Mucosa of descending colon (tissue), 3 donors: ENCODE measurements around the gene ENGASE. TPM values are rescaled to one million over a fixed set of nuclear protein-coding genes. Genes with fewer than 3 reads are reported as not detected.

Experiments
- ATAC-seq: fragments of 200-7000 bp; cut with Tn5 transposase; one replicate; pipeline ENCODE4 v1.9.1; 2020; ENCODE audit warnings: mild to moderate bottlenecking, moderate library complexity
- DNase-seq, 3 donors: peaks; one replicate each; pipeline ENCODE4 v3.0.0-alpha.2; 2020
- H3K36me3 ChIP-seq: fragments of 200-600 bp; one replicate; pipeline ENCODE4 v1.8.0; 2021; ENCODE audit warnings: low read depth, mild to moderate bottlenecking
- H3K4me1 ChIP-seq: fragments of 200-600 bp; one replicate; pipeline ENCODE4 v1.8.0; 2021; ENCODE audit warnings: low read depth, mild to moderate bottlenecking
- H3K4me3 ChIP-seq: fragments of 200-600 bp; one replicate; pipeline ENCODE4 v1.8.0; 2021; ENCODE audit warnings: mild to moderate bottlenecking
- H3K9me3 ChIP-seq: fragments of 200-600 bp; one replicate; pipeline ENCODE4 v1.8.0; 2021; ENCODE audit warnings: mild to moderate bottlenecking
- CTCF ChIP-seq: fragments of 200-600 bp; IDR thresholded peaks from one replicate; pipeline ENCODE4 v1.8.0; 2022; ENCODE audit warnings: antibody characterized with exemption, mild to moderate bottlenecking
- intact Hi-C, 2 donors: fragments of 100-400 bp; cut with DNase I in 1 of 2; cut with micrococcal nuclease in 1 of 2; formaldehyde crosslinking; loops; one replicate each; pipeline versions ENCODE4 v1.11.0 to v1.11.1; 2022; cut with DNase I, micrococcal nuclease
- total RNA-seq, 3 donors: library from RNA; stranded (reverse); fragmentation: NEBNext Ultra II Directional in 2 of 3; extraction: Animal tissue kit (Norgen Biotek cat#: 25700) in 2 of 3; gene quantifications; one replicate each; pipeline versions ENCODE4 v1.2.1 to v1.2.4, GENCODE V29; 2021 to 2023
- donor health status: DM: no; HTN: no; CAD: no; lungs with moderate emphysema.
- donor health status: DM: no; HTN: no; CAD: no.
- donor health status: DM: no; HTN: yes; CAD: no.

The ENGASE gene
- total RNA-seq, 3 donors from 2014 or later: 89.6 to 160 (median 97.4) TPM

DNA sequence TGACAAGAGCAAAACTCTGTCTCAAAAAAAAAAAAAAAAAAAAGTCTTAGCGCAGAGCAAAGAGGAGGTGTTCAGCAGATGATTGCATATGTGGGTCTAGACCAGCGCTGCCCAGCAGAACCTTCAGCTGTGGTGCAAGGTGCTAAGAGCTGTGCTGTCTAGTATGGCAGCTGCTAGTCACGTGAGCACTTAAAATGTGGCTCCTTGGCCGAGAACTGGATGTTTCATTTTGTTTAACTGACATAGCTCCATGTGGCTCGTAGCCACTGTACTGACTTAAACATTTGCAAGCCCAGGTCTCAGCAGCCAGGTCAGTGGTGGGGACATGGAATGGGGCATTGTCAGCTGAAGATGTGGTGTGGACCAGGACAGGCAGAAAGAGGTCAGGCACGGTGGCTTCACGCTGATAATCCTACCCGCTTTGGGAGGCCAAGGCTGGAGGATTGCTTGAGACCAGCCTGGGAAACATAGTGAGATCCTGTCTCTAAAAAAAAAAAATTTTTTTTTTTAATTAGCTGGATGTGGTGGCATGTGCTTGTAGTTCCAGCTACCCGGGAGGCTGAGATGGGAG lies 41.5 kb upstream of the ENGASE start:
- Histone ChIP-seq H3K4me1 (peaks cover 6% of the 10 kb centered on the region), H3K4me3 (no peak overlapping the region), H3K9me3 (no peaks in the 10 kb centered on the region), H3K36me3 (no peaks in the 10 kb centered on the region)
- TF ChIP-seq CTCF: no peak
- DNase-seq (no peak), ATAC-seq (no peak)
- intact Hi-C loops: no loop called here

DNA sequence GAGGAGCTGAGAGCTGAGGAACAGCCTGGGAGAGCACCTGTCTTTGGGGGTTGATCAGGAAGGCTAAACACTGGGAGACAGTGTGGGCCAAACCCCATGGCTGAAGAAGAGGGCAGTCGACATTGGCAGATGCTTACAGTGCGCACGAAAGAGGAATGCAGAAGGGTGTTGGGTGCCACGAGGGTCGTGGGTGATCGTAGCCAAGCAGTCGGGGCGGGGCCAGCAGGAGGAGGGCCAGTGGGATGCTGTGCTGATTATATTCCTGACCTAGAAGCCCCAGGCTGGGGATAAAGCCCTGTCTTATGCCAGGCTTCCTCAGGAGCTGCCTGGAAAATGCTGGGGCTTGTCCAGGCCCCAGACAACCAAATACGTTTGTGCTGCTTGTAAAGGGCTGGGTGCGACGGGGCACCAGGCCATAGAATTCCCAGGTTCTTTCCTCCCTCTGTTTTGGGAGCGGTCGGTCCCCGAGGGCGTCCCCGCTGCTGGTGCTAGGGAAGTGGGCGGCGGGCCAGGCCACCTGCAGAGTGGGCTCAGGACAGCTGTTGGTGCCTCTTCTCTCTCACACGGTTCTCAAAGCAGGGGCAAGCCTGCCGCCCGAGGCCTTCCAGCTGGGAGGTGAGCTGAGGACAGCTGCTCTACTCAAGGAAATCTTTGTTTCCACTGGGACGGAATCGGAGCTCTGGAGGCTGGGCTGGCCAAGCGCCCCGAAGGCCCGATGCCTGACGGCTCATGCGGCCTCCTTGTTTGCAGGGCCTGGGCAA lies 40.7 kb upstream of the ENGASE start:
- Histone ChIP-seq H3K9me3 (no peaks in the 10 kb centered on the region), H3K36me3 (no peaks in the 10 kb centered on the region), H3K4me3 (no peak overlapping the region), H3K4me1 (peaks cover 4% of the 10 kb centered on the region)
- ATAC-seq (peak; percentile 74), DNase-seq (peak in 1 of 3 donors; percentile 61)
- intact Hi-C loops: no loop called here
- no peak for TF ChIP-seq CTCF

DNA sequence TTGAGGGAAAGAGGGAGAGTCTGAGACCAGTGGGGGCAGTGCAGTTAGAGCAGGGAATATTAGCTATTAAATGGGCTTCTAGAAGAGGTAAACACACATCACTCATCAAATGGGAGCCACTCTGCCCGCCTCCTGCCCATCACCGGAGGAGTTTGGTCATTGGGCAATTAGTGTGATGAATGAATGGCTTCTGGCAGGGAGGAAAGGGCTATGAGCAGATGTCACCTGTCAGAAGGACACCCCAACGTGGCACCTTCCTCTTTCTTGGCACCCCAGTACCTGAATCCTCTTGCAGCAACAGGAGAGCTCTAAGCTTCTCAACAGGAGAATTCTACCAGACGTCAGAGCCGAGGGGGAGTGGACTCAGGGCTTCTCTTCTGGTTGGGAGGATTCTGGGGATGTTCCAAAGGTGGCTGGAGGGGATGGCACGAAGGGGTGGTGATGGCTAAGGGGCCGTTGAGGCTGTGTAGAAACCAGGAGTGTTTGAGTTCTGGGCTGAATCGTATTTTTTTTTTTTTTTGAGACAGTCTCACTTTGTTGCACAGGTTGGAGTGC lies 39.6 kb upstream of the ENGASE start:
- no peaks in the 10 kb centered on the region for H3K36me3 ChIP-seq
- DNase-seq (no peak), ATAC-seq (no peak)
- TF ChIP-seq CTCF: no peak
- peaks cover 4% of the 10 kb centered on the region for H3K4me1 ChIP-seq
- intact Hi-C loops: no loop called here
- H3K9me3 ChIP-seq: no peaks in the 10 kb centered on the region
- H3K4me3 ChIP-seq: no peak overlapping the region

GRCh38 chr17:79035686-79036085 lies 38.9 kb upstream of the ENGASE start:
- TF ChIP-seq CTCF: no peak
- ATAC-seq (no peak), DNase-seq (no peak)
- intact Hi-C loops: no loop called here
- Histone ChIP-seq H3K4me1 (peaks cover 4% of the 10 kb centered on the region), H3K4me3 (no peak overlapping the region), H3K36me3 (no peaks in the 10 kb centered on the region), H3K9me3 (no peaks in the 10 kb centered on the region)

- Histone ChIP-seq H3K36me3 (no peaks in the 10 kb centered on the region), H3K4me1 (peaks cover 4% of the 10 kb centered on the region), H3K4me3 (no peak overlapping the region), H3K9me3 (no peaks in the 10 kb centered on the region)
- intact Hi-C loops: no loop called here
- no peak for TF ChIP-seq CTCF
- no peak for DNase-seq
- no peak for ATAC-seq
Observed at GRCh38 chr17:79036181-79036580, 38.4 kb upstream of the ENGASE start.
